G401.6 (cell line): Measurements from ENCODE around the gene TSHZ2.
"Not testable (repeated sequence)": the region's sequence is repeated elsewhere in the genome, so short reads cannot be mapped to it uniquely, and the experiment has no call there.

Experiments
- FAIRE-seq: peaks from 2 replicates; lab custom pipeline; 2012; peaks lifted over from hg19 to GRCh38; lab: Jason Lieb, UNC

The TSHZ2 gene

GRCh38 chr20:53513489-53514298, 541.5 kb downstream of the TSHZ2 start:
- FAIRE-seq, result no peak

- FAIRE-seq, result no peak
Measured at GRCh38 chr20:53515749-53516148, 543.6 kb downstream of the TSHZ2 start.

DNA sequence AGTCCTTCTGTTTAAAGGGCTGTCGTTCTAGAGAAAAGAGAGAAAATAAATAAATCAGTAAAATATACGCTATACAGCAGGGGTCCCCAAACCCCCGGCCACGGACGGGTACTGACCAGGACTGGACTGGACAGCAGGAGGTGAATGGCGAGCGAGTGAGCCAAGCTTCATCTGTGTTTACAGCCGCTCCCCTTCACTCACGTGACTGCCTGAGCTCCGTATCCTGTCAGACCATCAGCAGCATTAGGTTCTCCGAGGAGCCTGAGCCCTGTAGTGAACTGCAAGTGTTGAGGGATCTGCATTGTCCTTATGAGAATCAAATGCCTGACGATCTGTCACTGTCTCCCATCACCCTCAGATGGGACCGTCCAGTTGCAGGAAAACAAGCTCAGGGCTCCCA, 545.0 kb downstream of the TSHZ2 start:
- no peak for FAIRE-seq

GRCh38 chr20:53521421-53521820, 549.3 kb downstream of the TSHZ2 start:
- FAIRE-seq, result not testable (repeated sequence)

- FAIRE-seq, result no peak
Measured at GRCh38 chr20:53522026-53522425, 549.9 kb downstream of the TSHZ2 start.

- no peak for FAIRE-seq
Measured at GRCh38 chr20:53522696-53523095, 550.5 kb downstream of the TSHZ2 start.

DNA sequence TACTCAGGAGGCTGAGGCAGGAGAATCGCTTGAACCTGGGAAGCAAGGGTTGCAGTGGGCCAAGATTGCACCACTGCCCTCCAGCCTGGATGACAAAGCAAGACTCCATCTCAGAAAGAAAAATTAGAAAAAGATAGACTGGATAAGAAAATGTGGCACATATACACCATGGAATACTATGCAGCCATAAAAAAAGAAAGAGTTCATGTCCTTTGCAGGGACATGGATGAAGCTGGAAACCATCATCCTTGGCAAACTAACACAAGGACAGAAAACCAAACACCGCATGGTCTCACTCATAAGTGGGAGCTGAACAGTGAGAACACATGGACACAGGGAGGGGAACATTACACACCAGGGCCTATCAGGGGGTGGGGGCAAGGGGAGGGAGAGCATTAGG, 551.5 kb downstream of the TSHZ2 start:
- not testable (repeated sequence) for FAIRE-seq

- no peak for FAIRE-seq
Measured at GRCh38 chr20:53524589-53525312, 552.6 kb downstream of the TSHZ2 start.

DNA sequence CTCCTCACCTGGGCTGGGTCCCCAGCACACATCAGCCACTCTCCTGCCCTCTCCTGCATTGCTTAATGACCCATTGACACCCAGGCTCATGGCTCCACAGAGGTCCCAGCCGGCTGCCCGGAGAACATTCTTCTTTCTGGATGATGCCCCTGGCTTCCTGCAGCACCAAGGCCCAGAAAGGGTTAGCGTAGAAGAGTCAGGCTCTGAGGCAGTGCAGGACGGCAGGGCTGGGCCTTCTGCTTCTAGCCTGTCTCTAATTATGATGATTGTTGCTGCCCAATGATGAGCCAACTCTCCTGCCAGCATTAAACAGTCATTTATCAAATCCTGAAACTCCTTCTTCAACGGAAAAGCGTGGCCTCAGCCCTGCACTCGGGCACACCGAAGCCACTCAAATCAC, 555.0 kb downstream of the TSHZ2 start:
- no peak for FAIRE-seq

GRCh38 chr20:53529658-53530057, 557.5 kb downstream of the TSHZ2 start:
- no peak for FAIRE-seq

DNA sequence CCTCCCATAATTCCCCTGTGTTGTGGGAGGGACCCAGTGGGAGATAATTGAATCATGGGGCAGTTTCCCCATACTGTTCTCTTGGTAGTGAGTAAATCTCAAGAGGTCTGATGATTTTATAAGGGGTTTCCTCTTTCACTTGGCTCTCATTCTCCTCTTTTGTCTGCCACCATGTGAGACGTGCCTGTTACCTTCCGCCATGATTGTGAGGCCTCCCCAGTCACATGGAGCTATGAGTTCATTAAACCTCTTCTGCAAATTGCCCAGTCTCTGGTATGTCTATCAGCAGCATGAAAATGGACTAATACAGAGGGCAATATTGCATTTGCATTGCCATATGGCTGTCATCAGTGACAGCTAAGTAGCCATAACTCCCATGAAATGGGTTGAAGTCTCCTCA, 558.3 kb downstream of the TSHZ2 start:
- FAIRE-seq, result no peak

- FAIRE-seq, result not testable (repeated sequence)
Measured at GRCh38 chr20:53532654-53533312, 560.6 kb downstream of the TSHZ2 start.

GRCh38 chr20:53533500-53533899, 561.3 kb downstream of the TSHZ2 start:
- no peak for FAIRE-seq

GRCh38 chr20:53534037-53534436, 561.9 kb downstream of the TSHZ2 start:
- no peak for FAIRE-seq

DNA sequence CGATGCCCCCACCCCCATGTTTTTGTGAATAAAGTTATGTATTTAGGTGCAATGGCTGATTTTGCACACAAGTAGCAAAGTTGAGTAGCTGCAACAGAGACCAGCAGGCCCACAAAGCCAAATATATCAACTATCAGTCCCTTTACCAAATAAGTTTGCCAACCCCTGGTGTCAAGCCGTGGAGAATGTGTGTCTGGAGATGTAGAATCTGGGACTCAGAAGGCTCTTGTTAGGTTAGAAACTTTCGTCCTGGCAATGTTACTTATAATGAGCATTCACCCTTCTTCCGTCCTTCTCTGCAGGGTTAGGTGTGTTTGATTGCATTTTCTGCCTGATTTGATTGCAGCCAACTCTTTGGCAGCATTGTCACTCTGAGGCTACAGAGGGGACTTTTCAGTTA, 563.7 kb downstream of the TSHZ2 start:
- FAIRE-seq, result no peak

- not testable (repeated sequence) for FAIRE-seq
Measured at GRCh38 chr20:53536382-53536781, 564.2 kb downstream of the TSHZ2 start.

- no peak for FAIRE-seq
Measured at GRCh38 chr20:53539516-53539915, 567.4 kb downstream of the TSHZ2 start.
